Activated T-cell treated with anti-CD3 and anti-CD28 coated beads for 48 hours (primary cell): ENCODE measurements around the gene MTRF1L.
A peak's percentile ranks its signal among the peaks of the same experiment; 100 is the strongest.
"Not testable (repeated sequence)": the region's sequence is repeated elsewhere in the genome, so short reads cannot be mapped to it uniquely, and the experiment has no call there.

Experiments
- DNase-seq: peaks from one replicate; pipeline ENCODE4 v3.0.0-alpha.2; 2020; ENCODE audit warnings: low read depth

MTRF1L gene

GRCh38 chr6:153003366-153003690 is 819 bp upstream of the MTRF1L start:
- no peak for DNase-seq

- no peak for DNase-seq
Measured at GRCh38 chr6:153001767-153002612, 519 bp downstream of the MTRF1L start.

GRCh38 chr6:153000790-153001189 is 1.7 kb downstream of the MTRF1L start:
- DNase-seq = not testable (repeated sequence)

- DNase-seq = no peak
Measured at GRCh38 chr6:153000243-153000642, 2.3 kb downstream of the MTRF1L start.

GRCh38 chr6:152999538-152999937 is 3.0 kb downstream of the MTRF1L start:
- not testable (repeated sequence) for DNase-seq

- DNase-seq = no peak
Measured at GRCh38 chr6:152993847-152994246, 8.7 kb downstream of the MTRF1L start.

- no peak for DNase-seq
Measured at GRCh38 chr6:152993431-152993830, 9.1 kb downstream of the MTRF1L start.

GRCh38 chr6:152986978-152987377 is 15.5 kb downstream of the MTRF1L start:
- DNase-seq = no peak

- not testable (repeated sequence) for DNase-seq
Measured at GRCh38 chr6:152985300-152985699, 17.2 kb downstream of the MTRF1L start.

GRCh38 chr6:152984513-152984872 is 18.0 kb downstream of the MTRF1L start:
- no peak for DNase-seq

- peak; percentile 94 for DNase-seq
Measured at GRCh38 chr6:152983637-152984512, 18.6 kb downstream of the MTRF1L start.

- DNase-seq = peak; percentile 96
Measured at GRCh38 chr6:152982904-152983636, 19.4 kb downstream of the MTRF1L start, which contains the start of gene FBXO5. Gene FBXO5 (minus strand): TSS chr6:152983041. CDS start chr6:152982959, 82 bp downstream.

GRCh38 chr6:152981989-152982903 is 20.3 kb downstream of the MTRF1L start:
- peak; percentile 18 for DNase-seq

- no peak for DNase-seq
Measured at GRCh38 chr6:152981219-152981618, 21.3 kb downstream of the MTRF1L start.

- no peak for DNase-seq
Measured at GRCh38 chr6:152980656-152981055, 21.9 kb downstream of the MTRF1L start.

- DNase-seq = no peak
Measured at GRCh38 chr6:152979116-152979515, 23.4 kb downstream of the MTRF1L start.

- no peak for DNase-seq
Measured at GRCh38 chr6:152978058-152978457, 24.5 kb downstream of the MTRF1L start.

- no peak for DNase-seq
Measured at GRCh38 chr6:152977556-152977955, 25.0 kb downstream of the MTRF1L start.

GRCh38 chr6:152976749-152977148 is 25.8 kb downstream of the MTRF1L start:
- no peak for DNase-seq

- no peak for DNase-seq
Measured at GRCh38 chr6:152975204-152975915, 27.1 kb downstream of the MTRF1L start.

GRCh38 chr6:152973916-152974315 is 28.6 kb downstream of the MTRF1L start:
- DNase-seq = no peak
